HL-60 (cell line): ENCODE data around the gene WWOX.

Source experiments
- DNase-seq, 2 experiments: peaks; one replicate each; pipeline ENCODE4 v3.0.0-alpha.2; 2010 to 2020; ENCODE audit warnings: low read depth in 1 of 2, low spot score in 1 of 2
- H3K27ac ChIP-seq: fragments of 250-450 bp; sonication (Bioruptor Pico); replicated peaks from 2 replicates; pipeline ENCODE4 v1.5.1; 2020; ENCODE audit warnings: mild to moderate bottlenecking, moderate library complexity
- H3K27me3 ChIP-seq: fragments of 250-450 bp; sonication (Bioruptor Pico); 2 replicates; pipeline ENCODE4 v1.5.1; 2021; ENCODE audit warnings: mild to moderate bottlenecking, moderate library complexity; ENCODE audit not compliant: insufficient read depth, poor library complexity, severe bottlenecking
- H3K4me3 ChIP-seq: replicated peaks from 2 replicates; pipeline ENCODE4 v1.5.1; 2011; ENCODE audit warnings: mild to moderate bottlenecking, control low read depth, low read length; ENCODE audit not compliant: insufficient read depth
- CTCF ChIP-seq: IDR thresholded peaks from one replicate; pipeline ENCODE4 v1.5.1; 2011; ENCODE audit warnings: low read length, control low read depth, inconsistent platforms; ENCODE audit not compliant: insufficient read depth
- GABPA ChIP-seq: IDR thresholded peaks from 2 replicates; pipeline ENCODE4 v1.6.1; 2012; ENCODE audit warnings: low read depth
- POLR2AphosphoS5 ChIP-seq: IDR thresholded peaks from 2 replicates; pipeline ENCODE4 v1.6.1; 2012; ENCODE audit warnings: low read depth
- REST ChIP-seq: IDR thresholded peaks from 2 replicates; pipeline ENCODE4 v1.6.1; 2012; ENCODE audit warnings: low read depth; ENCODE audit not compliant: insufficient replicate concordance
- SPI1 ChIP-seq: IDR thresholded peaks from 2 replicates; pipeline ENCODE4 v1.6.1; 2012; ENCODE audit warnings: low read depth, mild to moderate bottlenecking, borderline replicate concordance

WWOX gene

GRCh38 chr16:78715673-78716072, 616.2 kb downstream of the WWOX start:
- Histone ChIP-seq H3K4me3 (no peak overlapping the region), H3K27ac (no peak overlapping the region), H3K27me3 (no peaks in the 10 kb centered on the region)
- TF ChIP-seq GABPA (no peak), SPI1 (no peak), CTCF (no peak), POLR2AphosphoS5 (no peak), REST (no peak)
- no peak for DNase-seq

- DNase-seq: no peak
- H3K4me3 ChIP-seq: no peak overlapping the region
- TF ChIP-seq POLR2AphosphoS5: no peak
- TF ChIP-seq SPI1: no peak
- no peak for TF ChIP-seq GABPA
- TF ChIP-seq CTCF: no peak
- TF ChIP-seq REST: no peak
- H3K27me3 ChIP-seq: no peaks in the 10 kb centered on the region
- no peak overlapping the region for H3K27ac ChIP-seq
These were observed 618.7 kb downstream of the WWOX start for GRCh38 chr16:78718141-78718540.

- H3K4me3 ChIP-seq: no peak overlapping the region
- no peak for TF ChIP-seq CTCF
- no peak for TF ChIP-seq GABPA
- TF ChIP-seq SPI1: no peak
- no peak for TF ChIP-seq POLR2AphosphoS5
- no peak for TF ChIP-seq REST
- no peak overlapping the region for H3K27ac ChIP-seq
- no peaks in the 10 kb centered on the region for H3K27me3 ChIP-seq
- DNase-seq: no peak
These were observed 621.0 kb downstream of the WWOX start for GRCh38 chr16:78720416-78720815.
